ENCODE measurements around the gene ASB9. TPM values are rescaled to one million over a fixed set of nuclear protein-coding genes. Genes with fewer than 3 reads are reported as not detected.

ASB9 gene
- 0.74 and 2.0 TPM in 2 replicates for total RNA-seq

GRCh38 chrX:15269618-15270521 is at the start of gene ASB9:
TSS of gene ASB9 (minus strand) at chrX:15270083. CDS start at chrX:15269874, 209 bp downstream.

GRCh38 chrX:15315509-15315908 is 45.6 kb upstream of the ASB9 start, which contains the start of gene ASB11:
TSS of gene ASB11 (minus strand) at chrX:15315640. CDS start at chrX:15315605, 35 bp downstream.

Other genes with a start within 250 kb of the ASB9 start
- not detected in 2 replicates for gene ASB11, start 45.6 kb upstream of the ASB9 start, total RNA-seq
- gene PIGA, start 65.4 kb upstream of the ASB9 start, total RNA-seq, result 5.1 and 7.6 TPM in 2 replicates
- under 0.01 TPM in 1 of 2 replicates, not detected in the other for gene VEGFD, start 114.3 kb upstream of the ASB9 start, total RNA-seq
- 7.7 and 8.5 TPM in 2 replicates for gene PIR, start 223.2 kb upstream of the ASB9 start, total RNA-seq
- not detected in 2 replicates for gene BMX, start 230.7 kb upstream of the ASB9 start, total RNA-seq

Data from bronchus fibroblast of lung (primary cell).